ENCODE data around the gene NELL1.
A peak's percentile ranks its signal among the peaks of the same experiment; 100 is the strongest.

The NELL1 gene

GRCh38 chr11:21481255-21481654 is 811.9 kb downstream of the NELL1 start:
- no peak for DNase-seq (ENCODE audit: low read depth in 2 of 2)

GRCh38 chr11:21484039-21484438 is 814.7 kb downstream of the NELL1 start:
- no peak for DNase-seq (ENCODE audit: low read depth in 2 of 2)

GRCh38 chr11:21485006-21485405 is 815.6 kb downstream of the NELL1 start:
- no peak for DNase-seq (ENCODE audit: low read depth in 2 of 2)

- DNase-seq (ENCODE audit: low read depth in 2 of 2), result no peak
Observed at GRCh38 chr11:21485426-21485825, 816.0 kb downstream of the NELL1 start.

- no peak for DNase-seq (ENCODE audit: low read depth in 2 of 2)
Observed at GRCh38 chr11:21489416-21490115, 820.2 kb downstream of the NELL1 start.

- no peak for DNase-seq (ENCODE audit: low read depth in 2 of 2)
Observed at GRCh38 chr11:21492931-21493330, 823.5 kb downstream of the NELL1 start.

- no peak for DNase-seq (ENCODE audit: low read depth in 2 of 2)
Observed at GRCh38 chr11:21494946-21495345, 825.6 kb downstream of the NELL1 start.

GRCh38 chr11:21495879-21496278 is 826.5 kb downstream of the NELL1 start:
- DNase-seq (ENCODE audit: low read depth in 2 of 2), result no peak

- no peak for DNase-seq (ENCODE audit: low read depth in 2 of 2)
Observed at GRCh38 chr11:21501245-21501644, 831.9 kb downstream of the NELL1 start.

- no peak for DNase-seq (ENCODE audit: low read depth in 2 of 2)
Observed at GRCh38 chr11:21505070-21505469, 835.7 kb downstream of the NELL1 start.

GRCh38 chr11:21511835-21512440 is 842.6 kb downstream of the NELL1 start:
- peak in 1 of 2 donors; percentile 0 for DNase-seq (ENCODE audit: low read depth in 2 of 2)

- DNase-seq (ENCODE audit: low read depth in 2 of 2), result no peak
Observed at GRCh38 chr11:21514316-21514715, 844.9 kb downstream of the NELL1 start.

- DNase-seq (ENCODE audit: low read depth in 2 of 2), result no peak
Observed at GRCh38 chr11:21520244-21520643, 850.9 kb downstream of the NELL1 start.

GRCh38 chr11:21529187-21529586 is 859.8 kb downstream of the NELL1 start:
- no peak for DNase-seq (ENCODE audit: low read depth in 2 of 2)

- no peak for DNase-seq (ENCODE audit: low read depth in 2 of 2)
Observed at GRCh38 chr11:21534288-21534687, 864.9 kb downstream of the NELL1 start.

GRCh38 chr11:21537980-21538379 is 868.6 kb downstream of the NELL1 start:
- no peak for DNase-seq (ENCODE audit: low read depth in 2 of 2)

GRCh38 chr11:21541187-21541751 is 871.9 kb downstream of the NELL1 start:
- DNase-seq (ENCODE audit: low read depth in 2 of 2), result no peak

- no peak for DNase-seq (ENCODE audit: low read depth in 2 of 2)
Observed at GRCh38 chr11:21543901-21544300, 874.5 kb downstream of the NELL1 start.

- DNase-seq (ENCODE audit: low read depth in 2 of 2), result no peak
Observed at GRCh38 chr11:21545699-21546098, 876.3 kb downstream of the NELL1 start.

GRCh38 chr11:21546703-21547102 is 877.3 kb downstream of the NELL1 start:
- no peak for DNase-seq (ENCODE audit: low read depth in 2 of 2)

GRCh38 chr11:21552911-21553310 is 883.5 kb downstream of the NELL1 start:
- DNase-seq (ENCODE audit: low read depth in 2 of 2), result no peak

- no peak for DNase-seq (ENCODE audit: low read depth in 2 of 2)
Observed at GRCh38 chr11:21553795-21554194, 884.4 kb downstream of the NELL1 start.

- DNase-seq (ENCODE audit: low read depth in 2 of 2), result no peak
Observed at GRCh38 chr11:21554284-21554683, 884.9 kb downstream of the NELL1 start.
